Choroid plexus epithelial cell (primary cell): ENCODE results near the gene TP53I11.
A peak's percentile ranks its signal among the peaks of the same experiment; 100 is the strongest.

Experiments used
- DNase-seq: peaks from one replicate; pipeline ENCODE4 v3.0.0-alpha.2; 2010; ENCODE audit warnings: low read depth
- H3K4me3 ChIP-seq: 2 replicates; pipeline ENCODE4 v1.5.1; 2011; ENCODE audit warnings: low read depth, mild to moderate bottlenecking, control low read depth, low read length, moderate library complexity
- CTCF ChIP-seq: conservative IDR thresholded peaks from 2 replicates; pipeline ENCODE4 v1.5.1; 2011; ENCODE audit warnings: low read depth, mild to moderate bottlenecking, control low read depth, inconsistent platforms, low read length, moderate library complexity

The TP53I11 gene

GRCh38 chr11:44892843-44893242 is 57.8 kb downstream of the TP53I11 start:
- DNase-seq = no peak
- H3K4me3 ChIP-seq = no peak overlapping the region
- no peak for TF ChIP-seq CTCF

- TF ChIP-seq CTCF = no peak
- H3K4me3 ChIP-seq = no peak overlapping the region
- no peak for DNase-seq
Observed at GRCh38 chr11:44889266-44889665, 61.4 kb downstream of the TP53I11 start.

GRCh38 chr11:44887636-44888035 is 63.0 kb downstream of the TP53I11 start:
- no peak for DNase-seq
- no peak for TF ChIP-seq CTCF
- no peak overlapping the region for H3K4me3 ChIP-seq

DNA sequence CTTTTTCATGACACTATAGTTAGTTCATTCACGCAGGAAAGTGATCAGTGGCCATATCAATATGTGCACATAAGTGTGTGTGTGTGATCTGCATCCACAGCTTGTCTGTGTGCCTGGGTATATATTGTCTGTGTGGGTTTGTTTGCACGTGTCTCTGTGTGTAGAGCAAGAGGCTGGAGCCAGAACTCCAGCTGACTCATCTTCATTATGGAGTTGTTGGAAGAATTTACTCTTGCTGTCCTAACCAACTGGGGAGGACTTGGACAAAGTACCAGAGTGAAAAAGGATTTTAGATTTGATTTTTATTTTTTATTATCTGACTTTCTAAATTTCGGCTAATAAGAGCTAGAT is 63.9 kb downstream of the TP53I11 start:
- no peak overlapping the region for H3K4me3 ChIP-seq
- peak; percentile 54 for DNase-seq
- no peak for TF ChIP-seq CTCF

GRCh38 chr11:44885919-44886789 is 64.5 kb downstream of the TP53I11 start:
- H3K4me3 ChIP-seq = no peak overlapping the region
- no peak for DNase-seq
- no peak for TF ChIP-seq CTCF

DNA sequence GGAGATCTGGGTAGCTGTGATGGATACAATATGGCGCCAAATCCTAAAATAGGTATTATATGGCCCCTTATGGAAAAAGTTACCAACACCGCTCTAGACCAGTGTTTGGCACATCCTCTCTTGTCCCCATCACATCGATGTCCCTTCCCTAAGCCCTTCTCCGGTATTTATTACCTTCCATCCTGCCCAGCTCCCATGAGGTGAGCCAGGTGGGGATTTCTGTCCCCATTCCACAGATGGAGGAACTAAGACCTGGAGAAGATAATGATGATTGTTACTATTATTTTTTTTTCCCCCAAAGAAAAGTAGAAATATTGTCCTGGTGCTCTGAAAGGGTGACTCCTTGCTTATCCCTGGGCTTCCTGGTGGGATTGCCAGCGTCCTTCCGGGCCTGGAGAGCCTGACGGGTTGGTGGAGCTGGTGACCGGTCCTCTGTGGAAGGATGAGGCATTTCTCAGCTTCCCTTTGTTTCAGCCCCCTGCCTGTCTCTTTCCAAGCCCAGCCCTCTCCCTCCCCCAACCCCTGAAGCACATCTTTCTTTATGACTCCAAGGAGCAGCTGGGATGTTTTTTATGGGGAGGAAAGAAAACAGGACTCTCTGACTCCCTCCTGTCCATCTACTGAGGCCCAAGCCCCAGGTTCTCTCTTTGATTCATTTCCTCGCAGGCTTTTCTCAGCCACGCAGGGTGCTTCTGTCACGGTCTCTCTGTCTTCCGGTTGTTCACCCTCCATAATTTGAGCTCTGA is 65.4 kb downstream of the TP53I11 start:
- no peak for TF ChIP-seq CTCF
- no peak overlapping the region for H3K4me3 ChIP-seq
- DNase-seq = no peak
